GM18861 (cell line): Measurements from ENCODE around the gene PNLDC1.

ENCODE experiments used
- ATAC-seq: cut with Tn5 transposase; IDR thresholded peaks from one replicate; pipeline ENCODE4 v1.9.1; 2021; ENCODE audit not compliant: unreplicated experiment

Gene PNLDC1

GRCh38 chr6:159800141-159800865, at the start of gene PNLDC1:
Gene PNLDC1, plus strand, starts transcription at chr6:159800276. Its CDS starts 32 bp downstream, at chr6:159800308.
- ATAC-seq: no peak

GRCh38 chr6:159751448-159751847, 48.6 kb upstream of the PNLDC1 start:
- no peak for ATAC-seq

GRCh38 chr6:159753081-159753872, 46.8 kb upstream of the PNLDC1 start:
- ATAC-seq: no peak

GRCh38 chr6:159754401-159754800, 45.7 kb upstream of the PNLDC1 start:
- ATAC-seq: no peak

- no peak for ATAC-seq
Measured at GRCh38 chr6:159754959-159755914, 44.8 kb upstream of the PNLDC1 start.

GRCh38 chr6:159756508-159756907, 43.6 kb upstream of the PNLDC1 start:
- ATAC-seq: no peak

- no peak for ATAC-seq
Measured at GRCh38 chr6:159758031-159759001, 41.8 kb upstream of the PNLDC1 start.

GRCh38 chr6:159759645-159760044, 40.4 kb upstream of the PNLDC1 start:
- ATAC-seq: no peak

- ATAC-seq: no peak
Measured at GRCh38 chr6:159760602-159761057, 39.4 kb upstream of the PNLDC1 start.

GRCh38 chr6:159761129-159761872, 38.8 kb upstream of the PNLDC1 start:
- no peak for ATAC-seq

- peak; percentile 89 for ATAC-seq
Measured at GRCh38 chr6:159761873-159762680, 38.0 kb upstream of the PNLDC1 start, which contains the start of gene ACAT2. Gene ACAT2, plus strand, starts transcription at chr6:159762045. Its CDS starts 43 bp downstream, at chr6:159762088.

- no peak for ATAC-seq
Measured at GRCh38 chr6:159762681-159763293, 37.3 kb upstream of the PNLDC1 start.

- no peak for ATAC-seq
Measured at GRCh38 chr6:159766906-159767305, 33.2 kb upstream of the PNLDC1 start.

GRCh38 chr6:159769470-159769869, 30.6 kb upstream of the PNLDC1 start:
- no peak for ATAC-seq

- ATAC-seq: no peak
Measured at GRCh38 chr6:159772196-159772595, 27.9 kb upstream of the PNLDC1 start.

GRCh38 chr6:159777240-159777904, 22.7 kb upstream of the PNLDC1 start:
- no peak for ATAC-seq

GRCh38 chr6:159778131-159778530, 21.9 kb upstream of the PNLDC1 start:
- no peak for ATAC-seq
